Mesodermal cell (in vitro differentiated cells): ENCODE data around the gene MXI1.

ENCODE experiments used
- H3K27ac ChIP-seq: 2 replicates; pipeline ENCODE4 v1.7.0; 2013; ENCODE audit warnings: mild to moderate bottlenecking, low read depth, low read length, moderate library complexity; ENCODE audit not compliant: severe bottlenecking
- H3K36me3 ChIP-seq: 2 replicates; pipeline ENCODE4 v1.7.1; 2013; ENCODE audit warnings: mild to moderate bottlenecking, low read length, moderate library complexity; ENCODE audit not compliant: control insufficient read depth, insufficient read depth
- H3K4me1 ChIP-seq: one replicate; pipeline ENCODE4 v1.7.1; 2013; ENCODE audit warnings: mild to moderate bottlenecking, low read length; ENCODE audit not compliant: insufficient read depth, control insufficient read depth, poor library complexity, severe bottlenecking
- H3K4me3 ChIP-seq: 2 replicates; pipeline ENCODE4 v1.7.0; 2013; ENCODE audit warnings: low read length, control low read depth, mild to moderate bottlenecking; ENCODE audit not compliant: insufficient read depth, poor library complexity, severe bottlenecking; ENCODE audit errors: extremely low read depth
- H3K9me3 ChIP-seq: 2 replicates; pipeline ENCODE4 v1.7.1; 2013; ENCODE audit warnings: mild to moderate bottlenecking, low read length, moderate library complexity; ENCODE audit not compliant: control insufficient read depth
- WGBS, 2 experiments: methylation state at CpG; one replicate each; pipeline ENCODE4 v1.1.5; 2013; ENCODE audit warnings: missing lambda C conversion rate in 2 of 2; ENCODE audit not compliant: insufficient coverage in 2 of 2; 5-methylcytosine and 5-hydroxymethylcytosine counted together

The MXI1 gene

DNA sequence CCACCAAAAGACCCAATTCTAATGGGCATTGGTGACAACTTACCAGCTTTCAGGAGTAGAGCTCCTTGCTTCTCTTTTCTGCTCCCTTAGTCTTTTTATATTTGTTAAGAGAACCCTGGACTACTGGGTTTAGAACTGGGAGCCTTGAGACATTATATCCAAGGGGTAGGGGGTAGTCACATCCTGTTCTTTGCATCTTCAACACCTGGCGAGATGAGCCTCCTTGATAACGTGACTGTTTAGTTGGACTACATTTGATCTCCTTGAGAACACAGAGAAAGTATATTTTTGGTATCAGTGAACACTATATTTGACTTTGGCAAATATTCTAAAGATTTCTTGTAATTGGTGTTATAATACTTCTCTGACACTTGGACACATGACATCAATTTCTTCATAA lies 106.3 kb downstream of the MXI1 start:
- Histone ChIP-seq H3K4me1 (peaks cover 24% of the 10 kb centered on the region), H3K27ac (no peak overlapping the region), H3K36me3 (no peaks in the 10 kb centered on the region), H3K4me3 (no peak overlapping the region), H3K9me3 (no peaks in the 10 kb centered on the region)
- 100% methylated on average over 2 of the region's 2 CpGs; no CpG with 5 or more reads in 1 of the 2 experiments for WGBS, 2 experiments

DNA sequence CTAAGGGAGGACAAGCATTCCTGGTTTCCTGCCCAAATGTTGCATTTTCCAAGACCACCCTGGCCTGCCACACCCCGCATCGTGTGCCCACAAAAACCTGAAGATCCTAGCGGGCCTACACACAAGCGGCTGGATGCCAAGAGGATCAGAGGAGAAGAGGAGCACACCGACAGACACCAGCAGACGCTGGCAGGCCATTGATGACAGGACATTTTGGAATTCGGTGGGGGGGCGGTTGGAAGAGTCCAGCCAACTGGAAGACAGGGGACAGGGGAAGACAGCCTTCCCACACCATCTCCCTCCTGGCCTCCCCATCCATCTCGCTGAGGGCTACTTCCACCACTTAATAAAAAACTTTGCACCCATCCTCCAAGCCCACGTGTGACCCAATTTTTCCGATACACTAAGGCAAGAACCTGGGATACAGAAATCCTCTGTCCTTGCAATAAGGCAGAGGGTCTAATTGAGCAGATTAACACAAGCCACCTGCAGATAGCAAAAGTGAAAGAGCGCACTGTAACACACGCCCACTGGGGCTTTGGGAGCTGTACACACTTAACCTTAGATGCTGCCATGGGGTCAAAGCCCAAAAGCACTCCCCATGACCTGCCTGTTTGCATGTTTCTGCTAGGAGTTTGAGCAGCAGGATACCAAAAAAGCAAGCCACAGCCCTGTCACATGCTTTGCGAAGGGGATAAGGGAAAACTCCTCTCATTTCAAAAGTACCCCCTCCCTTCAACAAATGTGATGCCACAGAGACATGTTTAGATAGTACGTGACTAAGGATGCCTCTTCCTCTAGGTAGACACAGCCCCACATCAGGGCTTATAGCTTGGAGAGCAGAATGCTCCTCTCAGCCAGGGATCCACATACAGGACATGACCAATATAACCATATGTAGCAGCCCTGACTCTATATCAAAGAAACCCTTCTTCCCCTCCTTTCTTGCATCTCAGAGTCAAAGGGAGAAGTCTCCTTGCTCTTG lies 110.8 kb downstream of the MXI1 start:
- Histone ChIP-seq H3K4me1 (peaks cover 9% of the 10 kb centered on the region), H3K4me3 (no peak overlapping the region), H3K27ac (no peak overlapping the region), H3K9me3 (no peaks in the 10 kb centered on the region), H3K36me3 (no peaks in the 10 kb centered on the region)
- 92 to 96% methylated on average over 9 to 11 of the region's 15 CpGs for WGBS, 2 experiments

DNA sequence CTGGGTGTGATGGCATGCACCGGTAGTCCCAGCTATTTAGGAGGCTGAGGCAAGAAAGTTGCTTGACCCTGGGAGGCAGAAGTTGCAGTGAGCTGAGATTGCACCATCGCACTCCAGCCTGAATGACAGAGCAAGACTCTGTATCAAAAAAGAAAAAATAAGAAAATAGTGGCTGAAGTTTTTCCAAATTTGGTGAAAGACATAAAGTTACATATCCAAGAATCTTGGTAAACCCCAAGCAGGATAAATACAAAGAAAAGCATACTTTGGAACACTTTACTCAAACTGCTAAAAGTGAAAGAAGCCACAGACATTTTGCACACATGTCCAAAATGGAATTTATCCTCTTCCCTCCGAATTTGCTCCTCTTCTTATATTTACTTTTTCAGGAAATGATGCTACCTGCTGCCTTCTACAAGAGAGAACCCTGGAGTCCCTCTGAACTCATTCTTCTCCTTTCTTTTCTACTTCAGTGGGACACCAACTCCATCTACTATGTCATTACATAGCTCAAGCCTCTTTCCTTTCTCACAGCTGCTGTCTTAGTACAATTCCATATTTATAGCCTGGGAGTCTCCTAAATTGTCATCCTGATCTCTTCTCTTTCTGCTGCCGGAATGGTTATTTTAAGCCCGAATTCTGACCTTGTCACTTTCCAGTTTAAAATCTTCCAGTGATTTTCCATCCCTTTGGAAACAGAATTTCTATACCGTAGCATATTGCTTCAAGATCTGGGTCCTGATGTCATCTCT lies 114.6 kb downstream of the MXI1 start:
- H3K9me3 ChIP-seq: no peaks in the 10 kb centered on the region
- WGBS, 2 experiments: 95 to 96% methylated on average over 6 of the region's 6 CpGs
- H3K4me3 ChIP-seq: no peak overlapping the region
- no peak overlapping the region for H3K27ac ChIP-seq
- peaks cover 20% of the 10 kb centered on the region for H3K4me1 ChIP-seq
- no peaks in the 10 kb centered on the region for H3K36me3 ChIP-seq

DNA sequence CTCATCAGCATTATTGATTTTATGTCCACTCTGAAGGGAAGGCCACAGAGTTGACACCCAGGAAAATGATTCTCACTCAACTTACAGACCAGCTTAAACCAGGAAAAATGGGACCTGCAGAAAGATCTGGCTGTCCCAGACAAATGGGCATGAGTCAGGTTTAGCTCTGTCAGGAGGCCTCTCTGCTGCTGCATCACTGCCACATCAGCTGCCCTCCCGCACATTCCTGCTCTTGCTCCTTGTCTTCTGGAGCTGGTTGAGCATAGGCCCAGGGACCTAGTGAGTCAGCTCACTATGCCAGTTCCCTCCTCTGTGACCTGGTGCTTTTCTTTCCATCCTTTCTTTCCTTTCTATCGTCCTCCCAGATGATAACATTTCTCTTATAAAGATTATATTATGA lies 116.1 kb downstream of the MXI1 start:
- Histone ChIP-seq H3K36me3 (no peaks in the 10 kb centered on the region), H3K9me3 (peaks cover 6% of the 10 kb centered on the region), H3K4me1 (peaks cover 21% of the 10 kb centered on the region), H3K27ac (peak overlapping the region; percentile 33), H3K4me3 (no peak overlapping the region)
- WGBS, 2 experiments: 73 to 89% methylated on average over 1 of the region's 2 CpGs

DNA sequence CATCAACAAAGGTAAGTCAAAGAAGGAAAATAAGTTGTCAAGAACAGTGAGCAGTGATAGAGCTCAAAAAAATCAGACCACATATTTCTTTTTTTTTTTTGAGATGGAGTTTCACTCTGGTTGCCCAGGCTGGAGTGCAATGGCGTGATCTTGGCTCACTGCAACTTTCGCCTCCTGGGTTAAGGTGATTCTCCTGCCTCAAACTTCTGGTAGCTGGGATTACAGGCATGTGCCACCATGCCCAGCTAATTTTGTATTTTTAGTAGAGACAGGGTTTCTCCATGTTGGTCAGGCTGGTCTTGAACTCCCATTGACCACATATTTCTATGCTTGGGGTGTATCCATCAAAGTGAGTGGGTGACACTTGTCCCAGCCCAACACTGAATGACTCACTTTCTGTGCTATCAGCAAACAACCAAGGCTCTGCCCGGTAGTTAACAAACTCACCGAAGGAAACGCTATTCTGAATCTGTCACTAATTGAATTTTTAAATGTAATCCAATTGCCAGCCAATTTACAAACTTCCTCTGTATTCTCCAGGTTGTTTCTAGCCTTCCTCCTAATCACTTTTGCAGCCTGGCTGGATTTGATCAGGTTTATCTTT lies 116.9 kb downstream of the MXI1 start:
- Histone ChIP-seq H3K9me3 (peaks cover 11% of the 10 kb centered on the region), H3K27ac (no peak overlapping the region), H3K4me1 (peaks cover 21% of the 10 kb centered on the region), H3K36me3 (no peaks in the 10 kb centered on the region), H3K4me3 (no peak overlapping the region)
- WGBS, 2 experiments: 72 to 78% methylated on average over 3 to 5 of the region's 5 CpGs

DNA sequence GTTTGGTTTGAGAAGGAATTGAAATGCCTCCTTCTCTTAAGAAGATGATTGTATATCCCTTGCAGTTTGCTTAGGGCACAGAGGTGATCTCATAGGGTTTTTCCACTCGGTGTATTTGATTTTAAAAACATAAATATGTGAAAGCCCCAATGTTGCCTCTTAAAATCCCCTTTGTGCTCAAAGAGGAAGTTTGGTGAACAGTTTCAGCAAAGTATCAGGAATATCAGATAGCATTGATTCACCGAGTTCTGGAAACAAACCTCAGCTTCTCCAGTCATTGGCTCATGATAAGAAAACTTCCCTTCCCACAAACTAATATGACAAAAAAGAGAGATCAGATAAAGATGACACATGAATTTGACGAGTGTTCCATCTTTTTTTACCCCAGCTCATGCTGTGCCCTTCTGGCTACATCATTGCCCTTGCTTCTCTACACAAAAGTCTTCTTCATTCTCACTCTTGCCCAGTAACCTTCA lies 117.4 kb downstream of the MXI1 start:
- Histone ChIP-seq H3K36me3 (no peaks in the 10 kb centered on the region), H3K4me1 (peaks cover 21% of the 10 kb centered on the region), H3K27ac (no peak overlapping the region), H3K4me3 (no peak overlapping the region), H3K9me3 (peaks cover 15% of the 10 kb centered on the region)
- 77 to 85% methylated on average over 1 to 3 of the region's 3 CpGs for WGBS, 2 experiments

DNA sequence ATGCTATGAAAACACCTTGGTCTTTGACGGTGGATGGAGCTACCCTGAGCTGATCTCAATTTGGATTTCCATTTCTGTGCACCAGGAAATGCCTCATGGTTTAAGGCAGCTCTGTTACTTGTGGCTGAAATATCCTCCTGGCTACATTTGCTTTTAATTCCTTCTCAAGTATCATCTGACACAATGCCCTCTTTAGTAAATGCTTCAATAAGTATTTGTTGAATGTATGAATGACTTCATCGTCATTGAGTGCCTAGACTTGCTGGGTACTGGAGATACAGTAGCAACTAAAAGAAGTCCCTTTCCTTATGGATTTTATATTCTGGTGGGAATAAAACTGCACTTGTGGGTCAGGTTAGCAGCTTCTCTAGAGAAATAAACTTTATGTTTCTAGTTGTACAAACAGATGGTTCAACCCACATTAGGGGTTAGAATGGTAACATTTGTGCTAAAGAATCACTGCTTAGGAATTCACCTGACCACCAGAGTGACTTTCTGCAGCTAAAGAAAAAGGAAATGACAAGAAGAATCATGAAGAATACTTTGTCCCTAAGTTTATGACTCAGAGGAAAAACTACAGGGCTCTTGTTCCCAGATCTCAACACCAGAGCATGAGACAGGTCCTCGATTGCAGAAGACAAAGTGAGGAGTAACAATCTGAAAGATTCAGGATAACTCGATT lies 119.1 kb downstream of the MXI1 start:
- no peak overlapping the region for H3K27ac ChIP-seq

DNA sequence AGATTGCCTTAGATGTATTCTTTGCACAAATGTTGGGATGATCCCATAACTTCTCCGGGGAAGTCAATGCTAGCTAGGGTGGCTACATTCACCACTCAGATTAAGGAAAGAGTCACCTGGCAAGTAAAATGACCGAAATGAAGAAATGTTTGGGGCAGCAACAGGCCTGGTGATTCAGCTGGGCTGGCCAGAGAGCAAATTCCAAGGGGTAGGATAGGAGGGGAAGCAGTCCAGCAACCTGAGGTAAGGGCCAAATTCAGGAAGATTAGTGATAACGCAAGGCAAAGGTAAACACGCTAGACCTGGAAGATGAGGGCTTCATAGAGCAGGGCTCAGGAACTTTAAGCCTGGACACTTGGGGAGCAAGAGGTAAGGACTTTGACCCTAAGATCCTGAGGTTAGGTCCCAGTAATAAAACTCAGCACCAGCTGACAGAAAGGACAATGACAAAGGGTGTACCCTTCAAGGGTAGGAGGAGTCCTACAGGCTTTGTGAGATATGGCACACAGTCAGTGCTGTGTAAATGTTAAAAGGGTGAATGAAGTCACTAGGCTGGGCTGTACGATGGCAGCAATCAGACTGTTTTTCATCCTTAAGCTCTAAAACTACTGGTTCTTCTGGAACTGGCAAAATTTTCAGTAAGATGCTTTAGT lies 120.0 kb downstream of the MXI1 start:
- WGBS, 2 experiments: 93 to 96% methylated on average over 4 to 5 of the region's 5 CpGs
- peaks cover 26% of the 10 kb centered on the region for H3K9me3 ChIP-seq
- H3K27ac ChIP-seq: no peak overlapping the region
- H3K4me1 ChIP-seq: peaks cover 21% of the 10 kb centered on the region
- H3K36me3 ChIP-seq: no peaks in the 10 kb centered on the region
- H3K4me3 ChIP-seq: no peak overlapping the region

More for the DNA sequence above, 119.1 kb downstream of the MXI1 start:
- H3K4me3 ChIP-seq: no peak overlapping the region
- 80 to 90% methylated on average over 3 to 4 of the region's 4 CpGs for WGBS, 2 experiments
- H3K4me1 ChIP-seq: peaks cover 21% of the 10 kb centered on the region
- peaks cover 23% of the 10 kb centered on the region for H3K9me3 ChIP-seq
- H3K36me3 ChIP-seq: no peaks in the 10 kb centered on the region

DNA sequence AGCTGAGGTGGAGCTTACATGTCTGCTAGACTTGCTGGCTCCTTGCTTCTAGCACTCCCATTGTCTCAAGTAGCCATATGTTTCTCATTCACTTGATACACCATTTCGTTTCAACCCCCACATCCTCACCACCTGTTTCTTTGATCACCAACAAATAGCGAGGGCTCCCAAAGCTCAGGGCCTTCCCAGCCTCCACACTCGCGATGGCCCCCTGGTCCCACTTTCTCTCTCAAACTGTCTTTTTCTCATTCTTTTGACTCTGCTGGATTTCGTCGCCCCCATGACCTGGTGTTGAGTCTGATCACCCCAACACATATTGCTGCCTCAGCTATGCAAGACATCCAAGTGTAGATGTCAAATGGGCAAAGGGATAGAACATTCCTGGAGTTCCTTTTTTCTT lies 123.3 kb downstream of the MXI1 start:
- H3K9me3 ChIP-seq: peaks cover 29% of the 10 kb centered on the region
- H3K27ac ChIP-seq: no peak overlapping the region
- peaks cover 13% of the 10 kb centered on the region for H3K4me1 ChIP-seq
- WGBS, 2 experiments: 88% methylated on average over 4 of the region's 6 CpGs
- H3K36me3 ChIP-seq: no peaks in the 10 kb centered on the region
- H3K4me3 ChIP-seq: no peak overlapping the region
